ENCODE data around the gene NDUFS6.

Gene NDUFS6

DNA sequence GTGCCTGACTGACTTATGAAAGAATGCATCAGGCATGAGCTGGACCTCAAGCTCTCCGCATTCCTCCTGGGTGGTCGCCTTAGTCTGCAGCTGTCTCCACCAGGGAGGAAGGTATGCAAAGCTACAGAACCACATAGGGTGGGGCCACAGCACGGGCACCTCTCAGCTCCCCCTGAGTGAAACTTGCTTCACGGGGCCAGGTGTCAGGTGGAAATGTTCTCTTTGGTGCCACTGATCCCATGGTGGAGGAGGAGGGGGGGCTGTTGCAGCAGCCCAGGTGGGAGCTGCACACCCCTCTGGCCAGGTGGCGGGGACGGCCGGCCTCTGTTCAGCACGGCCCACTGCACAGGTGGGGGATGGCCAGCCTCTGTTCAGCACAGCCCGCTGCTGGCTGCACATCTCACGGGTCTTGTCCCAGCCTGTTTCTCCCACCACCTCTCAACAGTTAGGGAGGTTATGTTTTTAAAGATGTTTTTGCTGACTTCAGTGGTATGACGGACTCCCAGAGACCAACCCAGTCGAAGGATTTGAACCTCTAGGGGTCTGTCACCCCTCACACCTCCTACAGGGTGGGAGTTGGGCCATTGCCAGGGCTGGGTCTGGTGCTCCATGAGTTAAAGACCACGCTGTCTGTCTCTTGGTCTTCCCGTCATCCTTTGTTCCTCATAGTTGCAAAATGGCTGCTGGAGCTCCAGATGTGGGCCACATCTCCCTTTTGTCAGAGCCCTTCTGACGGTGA, 35.9 kb upstream of the NDUFS6 start:
- DNase-seq (ENCODE audit: low read depth in 2 of 2), result no peak

DNA sequence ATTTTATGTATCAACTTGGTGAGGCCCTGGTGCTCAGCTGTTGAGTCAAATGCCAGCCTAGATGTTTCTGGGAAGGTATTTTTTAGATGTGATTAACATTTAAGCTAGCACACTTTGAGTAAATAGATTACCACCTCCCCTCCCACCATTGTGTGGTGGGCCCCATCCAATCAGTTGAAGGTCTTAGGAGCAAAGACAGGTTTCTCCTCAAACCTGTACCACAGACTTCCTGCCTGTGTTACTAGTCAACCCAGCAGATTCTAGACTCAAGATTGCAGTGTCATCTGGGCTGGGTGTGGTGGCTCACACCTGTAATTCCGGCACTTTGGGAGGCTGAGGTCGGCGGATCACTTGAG, 35.3 kb upstream of the NDUFS6 start:
- no peak for DNase-seq (ENCODE audit: low read depth in 2 of 2)

DNA sequence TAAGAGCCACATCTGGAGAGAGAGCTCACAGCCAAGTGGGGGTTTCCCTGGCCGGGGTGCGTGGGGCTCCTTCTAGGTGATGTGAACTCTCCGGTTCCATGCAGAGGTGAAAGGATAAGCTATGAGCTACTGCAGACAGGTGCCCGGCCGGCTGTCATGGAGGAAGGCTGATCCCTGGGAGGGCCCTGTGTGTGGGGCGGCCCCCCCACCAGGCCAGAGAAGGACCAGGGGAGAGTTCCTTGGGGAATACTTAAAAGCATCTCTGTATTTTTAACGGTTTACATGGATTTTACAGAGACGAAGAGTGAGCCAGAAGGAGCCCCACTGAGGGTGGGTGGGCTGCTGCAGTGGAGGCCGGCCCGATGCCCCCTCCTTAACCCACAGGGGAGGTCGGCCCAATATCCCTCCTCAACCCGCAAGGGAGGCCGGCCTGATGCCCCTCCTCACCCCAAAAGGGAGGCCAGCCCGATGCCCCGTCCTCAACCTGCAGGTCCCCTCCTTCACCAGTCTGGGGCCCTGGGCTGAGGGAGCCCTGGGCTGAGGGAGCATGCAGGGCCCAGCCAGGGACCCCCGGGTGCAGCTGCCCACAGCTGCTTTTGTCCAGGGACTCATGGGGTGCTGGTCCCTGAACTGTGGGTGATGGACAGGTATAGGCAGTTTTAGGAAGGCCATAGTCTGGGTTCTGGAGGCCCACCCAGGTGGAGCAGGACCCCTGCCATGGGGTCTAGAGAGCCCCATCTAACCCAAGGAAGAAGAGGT, 33.5 kb upstream of the NDUFS6 start:
- DNase-seq (ENCODE audit: low read depth in 2 of 2), result no peak

DNA sequence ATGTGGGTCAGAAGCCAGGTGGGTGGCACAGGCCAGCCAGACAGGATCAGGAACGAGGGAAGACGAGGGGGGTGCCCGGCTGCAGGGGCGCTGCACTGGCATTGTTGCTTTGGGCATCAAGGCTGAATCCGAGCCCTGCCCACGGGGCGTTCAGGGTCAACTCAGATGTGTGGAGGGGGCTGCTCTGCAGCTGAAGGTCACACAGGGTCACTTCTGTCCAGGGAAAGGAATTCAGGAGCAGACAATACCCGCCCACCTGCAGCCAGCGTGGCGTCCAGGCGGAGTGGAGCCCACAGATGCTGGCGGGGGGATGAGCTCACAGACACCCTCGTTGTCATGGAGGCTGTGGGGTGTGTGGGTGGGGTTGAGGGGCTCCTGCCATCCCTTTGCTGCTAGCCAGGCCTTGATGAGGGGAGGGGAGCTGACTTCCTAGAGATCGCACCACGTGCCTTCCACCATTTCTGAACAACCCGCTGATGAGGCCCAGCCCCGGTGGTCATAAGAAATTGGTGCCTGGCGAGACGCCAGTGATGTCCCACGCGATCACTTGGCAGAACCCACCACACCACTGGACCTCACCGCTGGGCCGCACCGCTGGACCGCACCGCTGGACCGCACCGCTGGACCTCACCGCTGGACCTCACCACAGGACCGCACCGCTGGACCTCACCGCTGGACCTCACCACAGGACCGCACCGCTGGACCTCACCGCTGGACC, 32.8 kb upstream of the NDUFS6 start:
- no peak for DNase-seq (ENCODE audit: low read depth in 2 of 2)

DNA sequence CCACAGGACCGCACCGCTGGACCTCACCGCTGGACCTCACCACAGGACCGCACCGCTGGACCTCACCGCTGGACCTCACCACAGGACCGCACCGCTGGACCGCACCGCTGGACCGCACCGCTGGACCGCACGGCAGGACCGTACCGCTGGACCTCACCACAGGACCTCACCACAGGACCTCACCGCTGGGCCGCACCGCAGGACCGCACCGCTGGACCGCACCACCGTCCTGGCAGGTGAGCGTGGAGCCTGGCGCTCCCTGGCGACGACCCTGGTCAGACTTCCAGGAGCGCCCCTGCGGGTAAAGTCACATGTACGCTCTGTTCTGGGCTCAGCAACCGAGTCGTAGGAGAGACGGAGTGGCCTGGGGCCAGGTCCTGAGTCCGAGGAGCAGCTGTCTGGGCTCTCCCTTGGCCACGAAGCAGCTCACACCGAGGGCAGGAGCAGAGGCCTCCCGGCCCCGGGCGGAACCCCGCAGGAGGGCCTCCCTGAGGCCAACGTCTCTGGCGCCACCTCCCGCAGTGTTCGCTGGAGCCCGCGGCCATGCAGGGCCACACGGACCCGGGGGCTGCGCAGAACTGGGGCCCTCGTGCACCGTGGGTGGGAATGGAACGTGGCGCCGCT, 32.1 kb upstream of the NDUFS6 start:
- DNase-seq (ENCODE audit: low read depth in 2 of 2), result no peak

DNA sequence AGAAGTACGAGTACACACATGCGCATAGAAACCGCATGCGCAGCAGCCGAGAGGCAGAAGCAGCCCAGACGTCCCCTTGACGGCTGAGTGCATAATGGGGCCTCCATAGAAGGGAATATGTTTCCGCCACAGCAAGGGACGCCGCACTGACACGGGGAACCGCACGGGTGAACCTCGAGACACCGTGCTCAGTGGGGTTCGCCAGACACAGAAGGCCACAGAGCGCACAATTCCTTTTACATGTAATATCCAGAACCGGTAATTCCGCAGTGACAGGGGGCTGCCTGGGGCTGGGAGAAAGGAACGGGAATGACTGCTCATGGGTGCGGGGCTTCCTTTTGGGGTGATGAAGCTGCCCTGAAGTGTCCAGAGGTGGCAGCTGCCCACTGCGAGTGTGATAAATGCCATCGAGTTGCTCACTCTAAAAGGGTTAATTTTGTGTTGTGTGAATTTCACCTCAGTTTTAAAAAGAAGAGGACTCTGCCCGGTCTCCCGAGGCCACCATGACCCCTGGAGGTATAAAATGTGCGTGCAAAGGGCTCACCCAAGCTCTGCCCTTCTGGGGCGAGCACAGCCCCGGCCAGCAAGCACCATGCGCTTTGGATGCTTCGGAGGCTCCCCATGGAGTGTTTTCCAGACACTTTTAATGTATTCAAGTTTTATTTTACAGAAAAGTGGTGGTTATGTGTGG, 31.3 kb upstream of the NDUFS6 start:
- no peak for DNase-seq (ENCODE audit: low read depth in 2 of 2)

DNA sequence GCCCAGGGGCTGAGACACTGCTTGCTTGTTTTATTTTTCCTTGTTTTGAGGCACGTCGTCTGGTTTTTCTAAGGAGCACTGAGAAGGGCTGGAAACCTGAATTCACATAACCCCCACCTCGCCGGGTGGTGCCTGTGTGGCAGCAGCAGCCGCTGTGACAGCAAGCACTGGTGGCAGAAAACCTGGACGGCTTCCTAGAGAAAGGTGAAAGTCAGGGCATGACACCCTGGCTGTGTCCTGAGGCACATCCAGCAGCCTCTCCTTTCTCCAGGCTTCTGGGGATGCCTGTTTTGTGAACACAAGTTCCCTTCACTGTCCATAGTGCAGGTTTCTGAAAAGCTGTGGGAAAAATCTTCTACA, 30.8 kb upstream of the NDUFS6 start:
- no peak for DNase-seq (ENCODE audit: low read depth in 2 of 2)

DNA sequence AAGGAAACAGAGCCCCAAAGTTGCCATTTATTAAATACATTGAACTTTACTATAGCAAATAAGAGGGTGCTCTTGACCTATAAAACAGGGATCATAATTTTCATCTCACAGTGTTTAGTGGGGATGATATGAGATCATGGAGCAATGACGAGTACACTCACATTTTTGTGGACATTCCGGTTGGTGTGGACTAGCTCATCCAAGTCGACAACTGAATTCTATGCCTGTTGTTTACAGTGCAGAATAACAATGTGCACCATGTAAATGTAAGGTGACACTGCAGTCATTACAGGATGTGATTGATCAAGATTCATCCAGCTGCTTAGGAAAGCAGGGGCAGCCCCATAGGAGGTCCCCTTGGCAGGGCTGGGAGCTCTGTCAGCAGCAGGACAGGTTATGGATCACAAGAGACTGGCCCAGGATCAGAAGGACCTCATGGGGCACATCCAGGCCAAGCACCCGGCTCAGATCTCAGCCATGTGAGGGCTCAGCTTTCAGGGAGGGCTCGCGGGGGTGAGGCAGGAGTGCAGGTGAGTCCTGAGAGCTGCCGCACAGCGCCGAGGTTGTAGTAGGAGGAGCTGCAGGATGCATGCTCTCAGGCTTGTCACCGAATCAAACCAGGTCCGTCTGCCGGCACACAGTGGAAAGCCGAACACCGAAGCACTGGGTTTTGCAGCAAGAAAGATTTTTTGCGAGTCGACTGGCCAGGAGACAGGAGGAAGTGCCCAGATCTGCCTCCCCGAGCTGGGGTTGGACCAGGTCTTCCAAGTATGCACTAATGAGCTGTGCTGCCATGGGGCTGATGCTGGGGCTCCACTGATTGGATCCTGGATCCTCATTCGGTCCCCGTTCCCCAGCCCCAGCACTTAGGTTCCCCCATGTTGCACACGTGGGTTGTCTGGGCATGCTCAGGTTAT, 29.8 kb upstream of the NDUFS6 start:
- no peak for DNase-seq (ENCODE audit: low read depth in 2 of 2)

DNA sequence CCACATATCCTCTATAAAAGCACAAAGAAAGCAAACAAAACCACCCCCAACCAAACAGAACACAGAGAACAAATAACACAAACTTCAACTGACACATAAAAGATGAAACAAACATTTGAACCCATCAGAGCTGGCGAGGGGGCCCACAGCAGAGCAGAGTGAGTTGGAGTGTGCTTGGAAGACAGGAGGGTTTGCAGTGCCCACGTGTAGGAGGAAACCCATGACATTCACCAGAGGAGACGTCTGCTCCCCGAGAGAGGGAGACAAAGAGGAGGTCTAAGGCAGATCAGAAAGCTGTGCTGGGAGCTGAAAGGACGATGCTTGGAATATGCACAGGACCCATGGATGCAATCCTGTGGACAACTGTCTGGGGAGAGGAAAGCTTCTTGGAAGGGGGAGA, 28.6 kb upstream of the NDUFS6 start:
- no peak for DNase-seq (ENCODE audit: low read depth in 2 of 2)

DNA sequence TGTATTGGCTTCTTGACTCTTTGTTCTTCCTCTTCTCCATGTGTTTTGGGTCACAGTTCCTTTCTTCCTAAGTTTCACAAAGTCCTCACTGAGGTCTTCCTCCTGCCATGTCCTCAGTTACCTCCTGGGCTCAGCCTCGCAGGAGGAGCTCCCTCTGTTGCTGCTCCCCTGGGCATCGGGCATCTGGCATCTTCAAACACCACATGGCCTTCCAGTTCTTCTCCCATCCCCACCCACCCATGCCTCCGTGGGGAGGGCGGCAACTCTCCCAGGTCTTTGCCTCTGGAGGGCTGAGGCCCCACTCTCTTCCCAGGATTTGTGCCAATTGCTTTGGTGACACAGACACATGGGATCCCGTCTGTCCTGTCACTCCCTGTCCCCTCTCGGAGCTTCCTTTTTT, 24.4 kb upstream of the NDUFS6 start:
- DNase-seq (ENCODE audit: low read depth in 2 of 2), result no peak

DNA sequence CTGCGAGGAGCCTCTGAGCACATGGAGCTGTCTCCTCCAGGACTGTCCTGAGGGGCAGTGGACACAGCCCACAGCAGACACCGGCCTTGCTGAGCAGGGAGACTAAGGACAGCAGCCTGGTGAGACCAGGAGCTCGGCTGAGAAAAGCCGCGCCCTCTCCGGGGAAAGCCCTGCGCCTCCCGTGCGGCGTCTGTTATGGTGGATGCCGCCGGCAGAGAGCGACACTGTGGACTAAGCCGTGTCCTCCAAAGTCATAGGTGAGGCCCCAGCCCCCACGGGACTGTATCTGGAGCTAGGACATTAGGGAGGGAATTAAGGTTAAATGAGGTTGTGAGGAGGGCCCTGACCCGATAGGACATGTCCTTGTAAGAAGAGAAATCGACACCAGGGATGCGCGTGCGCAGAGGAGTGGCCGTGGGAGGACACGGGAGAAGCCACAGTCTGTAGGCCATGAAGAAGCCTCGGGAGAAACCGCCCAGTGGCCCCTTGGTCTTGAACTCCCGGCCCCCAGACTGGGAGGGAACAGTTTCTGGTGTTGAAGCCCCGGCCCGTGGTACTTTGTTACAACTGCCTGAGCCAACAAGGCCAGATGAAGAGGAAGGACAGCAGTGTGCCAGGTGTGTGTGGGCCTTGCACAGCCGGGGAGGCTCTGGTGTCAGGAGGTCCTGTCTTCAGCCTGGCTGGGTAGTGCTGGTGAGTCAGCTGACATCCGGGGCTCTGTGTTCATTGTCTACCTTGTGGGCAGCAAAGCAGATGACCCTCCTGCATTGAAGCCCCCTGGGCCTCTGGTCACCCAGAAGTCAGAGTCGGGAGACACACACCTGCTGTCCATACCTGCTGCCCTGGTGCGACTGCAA, 23.7 kb upstream of the NDUFS6 start:
- DNase-seq (ENCODE audit: low read depth in 2 of 2), result no peak

DNA sequence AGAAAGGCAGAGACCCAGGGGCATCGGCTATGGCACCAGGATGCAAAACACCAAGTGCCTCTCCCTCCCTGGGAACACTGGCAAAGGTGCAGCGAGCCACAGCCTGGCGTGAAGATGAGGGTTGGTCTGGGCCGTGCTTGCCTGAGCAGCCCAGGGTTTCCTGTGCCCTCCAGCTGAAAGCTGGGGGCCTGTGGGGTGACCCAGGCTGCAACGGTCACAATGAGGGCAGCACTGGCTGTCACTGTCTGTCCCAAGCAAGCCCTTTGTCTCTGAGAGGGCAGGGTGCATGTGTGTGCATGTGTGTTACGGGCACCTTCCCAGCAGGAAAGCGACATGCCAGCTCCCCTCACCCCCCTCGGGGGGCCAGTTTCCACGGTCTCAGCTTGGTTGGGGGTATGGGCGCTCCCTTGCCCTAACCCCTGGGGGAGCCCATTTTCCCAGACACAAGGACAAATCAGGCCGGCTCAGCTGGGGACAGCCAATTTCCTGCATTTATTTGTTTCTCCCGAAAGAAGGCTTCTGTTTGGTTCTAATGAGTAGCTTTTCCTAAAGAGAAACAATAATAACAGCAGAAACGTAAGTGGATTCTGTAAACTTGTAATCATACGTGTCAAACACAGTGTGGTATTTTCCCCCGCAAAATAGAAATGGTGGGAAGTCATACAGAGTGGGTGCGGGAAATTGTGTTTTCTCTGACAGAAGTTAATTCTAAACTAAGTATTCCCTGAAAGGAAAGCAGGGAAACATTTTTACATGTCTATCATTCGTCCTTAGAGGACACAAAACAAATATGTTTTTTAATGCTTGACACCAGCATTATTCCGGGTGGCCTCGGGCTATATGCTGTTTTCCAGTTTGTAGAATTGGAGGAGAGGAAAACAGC, 22.8 kb upstream of the NDUFS6 start:
- no peak for DNase-seq (ENCODE audit: low read depth in 2 of 2)

DNA sequence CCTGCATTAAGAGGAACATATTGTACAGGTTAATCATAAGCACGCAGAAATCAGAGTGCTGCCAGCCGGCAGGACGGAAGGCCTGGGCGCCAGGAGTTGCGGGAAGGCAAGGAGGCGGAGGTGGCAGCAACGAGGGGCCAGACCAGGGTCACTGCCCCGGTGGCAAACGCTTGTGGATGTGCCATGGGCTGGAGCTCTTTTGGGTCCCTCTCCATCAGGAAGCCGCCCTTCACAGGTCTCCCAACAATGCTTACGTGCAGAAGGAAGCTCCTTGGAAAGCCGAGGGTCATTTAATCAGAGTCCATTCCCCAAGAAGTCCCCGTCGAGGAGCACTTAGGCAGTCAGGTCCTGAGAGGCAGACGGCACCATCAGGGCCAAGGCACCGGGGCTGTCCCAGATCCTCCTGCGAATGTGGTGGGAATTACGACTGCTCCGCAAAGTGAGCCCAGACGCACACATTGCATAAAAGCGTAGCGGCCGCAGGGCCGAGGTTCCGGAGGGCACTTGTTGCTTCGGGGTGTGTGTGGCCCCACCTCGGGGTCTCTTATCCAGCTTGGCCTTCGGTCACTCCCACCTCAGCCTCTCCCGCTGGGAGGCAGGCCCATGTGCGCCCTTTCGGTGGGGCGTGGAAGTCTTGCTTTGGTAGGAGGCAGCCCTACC, 22.1 kb upstream of the NDUFS6 start:
- no peak for DNase-seq (ENCODE audit: low read depth in 2 of 2)

DNA sequence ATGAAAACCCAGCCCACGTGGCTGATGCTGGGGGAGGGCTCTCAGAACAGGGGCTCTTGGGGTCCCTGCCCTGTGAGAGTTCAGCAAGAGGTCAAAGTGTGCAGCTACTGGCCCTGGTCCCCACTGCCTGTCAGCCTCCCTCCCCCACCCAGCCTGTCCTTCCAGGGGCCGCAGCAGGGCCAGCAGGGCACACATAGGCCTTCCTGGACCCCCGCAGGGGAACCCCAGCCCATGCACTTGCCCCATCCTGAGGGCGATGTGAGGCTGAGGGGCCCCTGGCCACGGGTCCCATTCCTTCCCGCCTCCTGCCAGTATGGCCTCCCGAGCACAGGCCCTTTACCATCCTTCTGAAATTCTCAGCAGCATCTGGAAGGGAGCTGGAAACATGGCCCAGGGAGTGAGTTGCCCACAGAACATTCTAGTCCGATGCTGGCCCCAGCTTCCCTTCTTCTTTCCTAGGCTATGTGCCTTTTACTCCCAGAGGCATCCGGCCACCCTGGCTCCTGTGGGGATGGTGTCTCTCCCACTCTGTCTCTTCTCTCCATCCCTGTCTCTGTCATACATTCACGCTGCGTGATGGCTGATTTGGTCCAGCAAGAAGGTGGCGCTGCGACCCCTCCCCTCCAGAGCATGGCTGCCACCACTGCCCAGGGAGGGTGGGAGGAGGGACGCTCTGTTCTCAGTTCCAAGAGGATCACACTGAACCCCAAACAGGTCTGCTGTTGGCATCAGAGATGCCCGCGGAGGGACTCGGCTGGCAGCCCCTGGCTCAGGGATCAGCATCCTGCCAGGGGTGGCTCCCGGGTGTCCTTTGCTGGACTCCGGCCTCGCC, 21.2 kb upstream of the NDUFS6 start:
- no peak for DNase-seq (ENCODE audit: low read depth in 2 of 2)

DNA sequence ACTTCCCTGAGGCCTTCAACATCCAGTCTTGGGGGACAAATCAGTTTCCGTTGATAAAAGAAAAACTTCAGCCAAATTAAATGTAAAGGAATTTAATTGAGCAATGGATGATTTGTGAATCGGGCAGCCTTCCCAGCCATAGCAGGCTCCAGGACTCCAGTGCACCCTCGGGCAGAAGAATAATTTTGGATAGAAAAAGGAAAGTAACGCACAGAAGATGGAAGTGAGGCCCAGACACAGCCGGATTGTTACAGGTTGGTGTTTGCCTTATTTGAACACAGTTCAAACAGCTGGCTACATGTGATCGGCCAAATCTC, 20.6 kb upstream of the NDUFS6 start:
- no peak for DNase-seq (ENCODE audit: low read depth in 2 of 2)

DNA sequence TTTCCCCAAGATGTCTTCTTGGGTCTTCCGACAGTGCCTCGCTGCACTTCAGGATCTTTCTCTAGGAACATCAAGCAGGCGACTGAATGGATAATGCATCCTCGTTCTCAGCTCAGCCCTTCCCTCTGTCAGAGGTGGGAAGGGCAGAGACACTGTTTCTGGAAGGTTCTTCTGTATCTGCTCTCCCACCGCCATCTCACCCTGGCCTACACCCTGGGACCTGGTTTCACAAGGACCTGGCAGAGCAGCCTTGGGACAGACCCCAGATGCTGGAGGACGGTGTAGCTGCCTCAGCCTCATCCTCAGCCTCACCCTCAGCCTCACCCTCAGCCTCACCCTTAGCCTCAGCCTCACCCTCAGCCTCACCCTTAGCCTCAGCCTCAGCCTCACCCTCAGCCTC, 20.1 kb upstream of the NDUFS6 start:
- no peak for DNase-seq (ENCODE audit: low read depth in 2 of 2)

DNA sequence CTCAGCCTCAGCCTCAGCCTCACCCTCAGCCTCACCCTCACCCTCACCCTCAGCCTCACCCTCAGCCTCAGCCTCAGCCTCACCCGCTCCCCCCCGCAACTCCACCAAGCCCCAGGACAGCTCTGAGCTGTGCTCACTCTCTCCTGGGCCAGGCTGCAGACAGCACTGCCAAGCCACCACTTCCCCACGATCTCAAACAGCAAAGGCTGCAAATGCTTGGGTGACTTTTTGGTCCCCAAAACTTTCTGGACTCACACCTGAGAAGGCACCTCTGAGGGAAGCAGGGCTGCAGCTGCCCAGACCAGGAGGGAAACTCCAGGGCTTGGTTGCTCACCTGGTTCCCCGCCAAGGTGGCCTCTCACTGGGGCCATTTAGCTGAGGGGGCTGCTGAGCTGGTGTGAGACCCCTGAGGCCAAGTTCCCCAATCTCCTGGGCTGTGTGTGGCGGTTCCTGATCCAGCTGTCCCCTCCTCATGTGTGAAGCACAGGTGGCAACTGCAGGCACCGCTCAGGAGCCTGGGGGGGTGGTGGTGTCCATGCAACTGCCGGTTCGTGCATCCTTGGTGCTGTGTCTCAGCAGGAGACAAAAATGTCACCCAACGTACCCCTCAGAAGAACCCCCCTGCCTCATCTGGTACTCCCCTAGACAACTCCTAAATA, 19.4 kb upstream of the NDUFS6 start:
- DNase-seq (ENCODE audit: low read depth in 2 of 2), result no peak

Measured in stimulated activated CD4-positive, alpha-beta T cell treated with anti-CD3 and anti-CD28 coated beads, Interleukin-1b, Interleukin-23, amount 100 ng/mL, for 1 hour (primary cell).